Hematopoietic multipotent progenitor cell (in vitro differentiated cells): ENCODE data around the gene HNRNPA3. TPM values are rescaled to one million over a fixed set of nuclear protein-coding genes. Genes with fewer than 3 reads are reported as not detected.

Source experiments
- DNase-seq, 3 donors: peaks; one replicate each; pipeline ENCODE4 v3.0.0-alpha.2; 2011 to 2015; ENCODE audit warnings: low read depth in 2 of 3, low spot score in 2 of 3
- small RNA-seq: library from RNA; depleted of rRNA; stranded (forward); fragments of <200 nt; gene quantifications from one replicate; pipeline ENCODE3, GENCODE V24; 2012
- total RNA-seq: library from RNA; depleted of rRNA; stranded (reverse); fragments of >200 nt; gene quantifications from one replicate; pipeline ENCODE4 v1.2.3, GENCODE V29; 2012

The HNRNPA3 gene
- total RNA-seq, 1 donor = 23.7 TPM

DNA sequence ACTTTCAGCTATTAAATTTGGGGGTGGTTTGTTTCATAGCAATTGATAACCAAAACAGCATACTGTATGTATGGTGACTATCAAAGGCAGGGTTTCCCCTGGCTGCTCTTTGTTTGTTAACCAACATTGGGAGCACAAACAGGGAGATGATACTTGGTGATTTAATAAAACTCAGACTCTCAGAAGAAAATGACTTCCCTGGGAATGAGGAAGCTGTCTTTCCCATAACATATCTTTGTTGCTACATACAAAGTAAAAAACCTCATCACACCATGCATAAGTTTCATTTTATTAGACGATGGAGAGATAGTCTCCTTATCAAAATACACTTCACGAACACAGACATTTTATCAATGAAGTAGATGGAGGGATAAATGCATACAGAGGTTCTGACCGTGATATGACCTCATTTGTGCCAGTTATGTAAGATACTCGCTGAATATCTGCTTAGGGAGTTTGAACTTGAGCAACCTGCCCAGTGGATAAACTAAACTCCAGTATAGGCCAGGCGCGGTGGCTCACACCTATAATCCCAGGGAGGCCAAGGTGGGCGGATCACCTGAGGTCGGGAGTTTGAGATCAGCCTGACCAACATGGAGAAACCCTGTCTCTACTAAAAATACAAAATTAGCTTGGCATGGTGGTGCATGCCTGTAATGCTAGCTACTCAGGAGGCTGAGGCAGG, 55.7 kb downstream of the HNRNPA3 start:
- no peak for DNase-seq

DNA sequence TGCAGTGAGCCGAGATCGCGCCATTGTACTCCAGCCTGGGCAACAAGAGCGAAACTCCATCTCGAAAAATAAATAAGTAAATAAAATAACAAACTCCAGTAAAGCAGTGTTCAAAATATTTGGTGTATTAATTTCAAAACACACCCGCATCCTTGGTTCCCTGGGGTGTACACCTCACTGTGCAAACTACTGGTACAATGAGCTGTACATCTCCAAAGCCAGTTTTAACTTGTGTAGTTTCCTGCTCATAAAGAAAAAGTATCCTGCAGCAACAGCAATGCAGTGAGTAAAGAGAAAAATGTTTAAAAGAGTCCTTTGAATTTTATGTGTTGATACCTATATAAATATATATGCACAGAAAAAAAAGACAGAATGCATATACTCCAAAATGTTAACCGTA, 56.3 kb downstream of the HNRNPA3 start:
- no peak for DNase-seq

DNA sequence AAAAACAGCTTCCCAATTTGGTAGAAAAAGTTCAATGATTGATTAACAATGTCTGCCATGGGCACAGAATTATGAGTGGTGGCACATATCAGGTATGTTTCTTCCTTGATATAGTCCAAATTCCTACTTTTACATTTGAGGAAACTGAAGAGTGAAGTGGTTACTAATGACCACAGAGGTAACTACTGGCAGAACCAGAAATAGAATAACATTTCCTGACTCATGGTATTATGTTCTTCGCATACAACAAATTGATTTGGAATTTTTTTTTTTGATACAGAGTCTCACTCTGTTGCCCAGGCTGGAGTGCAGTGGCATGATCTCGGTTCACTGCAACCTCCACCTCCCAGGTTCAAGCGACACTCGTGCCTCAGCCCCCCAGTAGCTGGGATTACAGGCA, 57.9 kb downstream of the HNRNPA3 start:
- DNase-seq = no peak

DNA sequence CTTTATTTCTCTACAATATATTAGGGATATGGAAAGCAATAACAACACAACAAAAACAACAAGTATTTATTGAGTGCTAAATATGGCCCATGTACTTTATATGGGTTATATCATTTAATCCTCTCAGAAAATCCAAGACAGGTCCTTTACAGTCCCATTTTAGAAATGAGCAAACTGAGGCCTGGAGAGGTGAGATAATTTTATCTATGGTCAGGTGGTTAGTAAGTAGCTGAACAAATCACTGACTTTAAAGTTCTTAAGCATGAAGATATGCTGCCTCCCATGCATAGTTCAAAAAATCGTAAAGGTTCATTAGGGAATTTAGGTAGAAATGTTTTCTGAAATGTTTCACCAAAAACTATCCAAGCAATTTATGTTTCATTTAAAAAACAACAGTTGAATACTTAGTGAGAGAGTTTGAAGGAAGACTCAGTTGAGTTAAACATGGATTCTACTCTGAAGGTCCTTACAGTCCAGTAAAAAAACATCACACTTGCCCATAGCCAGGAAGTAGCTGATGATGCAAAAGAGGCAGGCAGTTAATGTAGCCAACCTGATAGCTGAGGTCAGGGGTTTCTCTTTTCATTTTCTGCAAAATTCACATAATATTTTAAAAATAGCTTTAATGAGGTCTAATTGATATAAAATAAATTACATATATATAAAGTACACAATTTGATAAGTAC, 59.5 kb downstream of the HNRNPA3 start:
- DNase-seq = no peak

DNA sequence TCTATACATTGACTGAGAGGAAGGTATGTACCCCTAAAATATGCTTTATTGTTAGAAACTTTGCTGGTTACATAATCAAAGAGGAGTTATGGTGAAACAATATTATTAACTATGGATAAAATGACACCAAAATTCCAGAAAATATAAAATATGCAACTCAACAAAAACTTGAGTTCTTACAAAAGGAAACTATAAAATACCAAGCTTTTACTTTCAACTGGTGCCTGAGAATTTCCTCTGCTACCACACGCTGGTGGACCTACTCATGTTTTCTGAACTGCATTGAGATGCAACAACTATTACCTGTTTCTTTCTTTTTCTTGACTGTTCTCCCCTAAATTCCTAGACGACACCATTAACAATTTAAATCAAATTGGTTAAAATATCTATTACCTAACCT, 60.2 kb downstream of the HNRNPA3 start:
- no peak for DNase-seq

DNA sequence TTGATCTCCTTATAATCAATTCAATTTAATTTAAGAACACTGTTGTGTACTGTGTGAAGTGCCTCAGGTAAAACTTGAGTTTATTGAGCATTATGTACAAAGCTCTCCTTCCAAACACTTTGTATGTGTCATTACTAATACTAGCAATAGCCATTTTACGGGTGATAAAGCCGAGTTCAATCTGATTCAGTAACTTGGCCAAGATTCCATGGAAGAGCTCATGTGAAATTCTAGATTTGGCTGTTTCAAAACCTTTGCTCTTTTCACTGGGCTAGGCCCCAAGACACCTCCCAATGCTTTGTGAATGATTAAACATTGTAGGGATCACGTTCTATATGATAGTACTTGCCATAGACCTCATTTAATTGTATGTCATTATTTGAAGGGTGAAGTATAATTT, 60.8 kb downstream of the HNRNPA3 start:
- no peak for DNase-seq

Small RNA genes lying within 50 kb of the gene (small RNA-seq; reads per million reads assigned to genes)
- gene MIR3128 (not detected), gene RF00019 (not detected)

Other genes with a start within 250 kb of the HNRNPA3 start
- 36.1 TPM for gene NFE2L2, start 51.9 kb downstream of the HNRNPA3 start, total RNA-seq
- 45.0 TPM for gene AGPS, start 180.0 kb downstream of the HNRNPA3 start, total RNA-seq